HepG2 (cell line): ENCODE data around the gene SLC16A3. TPM values are rescaled to one million over a fixed set of nuclear protein-coding genes. Genes with fewer than 3 reads are reported as not detected.
A peak's percentile ranks its signal among the peaks of the same experiment; 100 is the strongest.

Experiments used
- DR1 ChIP-seq: sonication (generic); formaldehyde crosslinking; IDR thresholded peaks from 2 replicates; pipeline ENCODE4 v1.8.0; 2021; ENCODE audit warnings: mild to moderate bottlenecking, missing genetic modification reagents, inconsistent platforms
- HIC2 ChIP-seq: sonication (generic); formaldehyde crosslinking; IDR thresholded peaks from 2 replicates; pipeline ENCODE4 v1.9.0; 2022; ENCODE audit warnings: low read depth, missing genetic modification reagents
- HMGXB3 ChIP-seq: sonication (generic); formaldehyde crosslinking; IDR thresholded peaks from 2 replicates; pipeline ENCODE4 v1.4.0; 2020; ENCODE audit warnings: missing genetic modification reagents, borderline replicate concordance
- PATZ1 ChIP-seq: sonication (generic); formaldehyde crosslinking; IDR thresholded peaks from 2 replicates; pipeline ENCODE4 v1.4.0; 2020; ENCODE audit warnings: missing genetic modification reagents
- PRPF4 ChIP-seq: fragments of 200-400 bp; formaldehyde crosslinking; IDR thresholded peaks from 2 replicates; pipeline ENCODE4 v1.6.1; 2016; ENCODE audit warnings: low read length, low read depth; ENCODE audit not compliant: poor library complexity, severe bottlenecking
- ZBTB38 ChIP-seq: sonication (generic); formaldehyde crosslinking; IDR thresholded peaks from 2 replicates; pipeline ENCODE4 v1.5.1; 2020; ENCODE audit warnings: mild to moderate bottlenecking, missing genetic modification reagents
- ZNF652 ChIP-seq: IDR thresholded peaks from 2 replicates; pipeline ENCODE4 v1.6.1; 2016; ENCODE audit warnings: low read depth, borderline replicate concordance
- polyA plus RNA-seq, 8 experiments: library from polyadenylated mRNA; depleted of rRNA in 3 of 8; stranded (reverse) in 7 of 8; unstranded in 1 of 8; fragments of >200 nt; fragmentation: Illumina TruSeq in 4 of 8; extraction: Trizol in 4 of 8; gene quantifications; 2 replicates each; pipeline versions ENCODE4 v1.2.1 to v1.2.3, GENCODE V29; 2011 to 2016; ENCODE audit warnings: low read depth in 4 of 8, missing spikeins in 1 of 8, mixed read lengths in 1 of 8; ENCODE audit not compliant: insufficient read depth in 1 of 8
- total RNA-seq, 5 experiments: library from RNA; depleted of rRNA; stranded (reverse); fragments of >200 nt; fragmentation: Illumina TruSeq; extraction: Trizol; gene quantifications; 2 replicates each; pipeline ENCODE4 v1.2.3, GENCODE V29; 2016; ENCODE audit warnings: low read depth in 1 of 5
- TF ChIP-seq, protein P1 (sequence below): sonication (generic); formaldehyde crosslinking; IDR thresholded peaks from 2 replicates; pipeline ENCODE4 v1.5.1; 2020; ENCODE audit warnings: missing genetic modification reagents, mild to moderate bottlenecking, borderline replicate concordance
- TF ChIP-seq, protein P2 (sequence below): sonication (generic); formaldehyde crosslinking; IDR thresholded peaks from 2 replicates; pipeline ENCODE4 v1.8.0; 2022; ENCODE audit warnings: missing genetic modification reagents, low read depth, mild to moderate bottlenecking, borderline replicate concordance
- TF ChIP-seq, protein P3 (sequence below): sonication (generic); formaldehyde crosslinking; IDR thresholded peaks from 2 replicates; pipeline ENCODE4 v1.5.0; 2020; ENCODE audit warnings: mild to moderate bottlenecking, missing genetic modification reagents
- TF ChIP-seq, protein P4 (sequence below): IDR thresholded peaks from 2 replicates; pipeline ENCODE4 v1.6.1; 2012; ENCODE audit warnings: low read length, improper control_type of control experiment

The SLC16A3 gene
- total and polyA plus RNA-seq, 2 of the 13 experiments (the other 11 are each of a cell fraction or from before 2014, with no cell fraction given): 242 to 349 TPM

DNA sequence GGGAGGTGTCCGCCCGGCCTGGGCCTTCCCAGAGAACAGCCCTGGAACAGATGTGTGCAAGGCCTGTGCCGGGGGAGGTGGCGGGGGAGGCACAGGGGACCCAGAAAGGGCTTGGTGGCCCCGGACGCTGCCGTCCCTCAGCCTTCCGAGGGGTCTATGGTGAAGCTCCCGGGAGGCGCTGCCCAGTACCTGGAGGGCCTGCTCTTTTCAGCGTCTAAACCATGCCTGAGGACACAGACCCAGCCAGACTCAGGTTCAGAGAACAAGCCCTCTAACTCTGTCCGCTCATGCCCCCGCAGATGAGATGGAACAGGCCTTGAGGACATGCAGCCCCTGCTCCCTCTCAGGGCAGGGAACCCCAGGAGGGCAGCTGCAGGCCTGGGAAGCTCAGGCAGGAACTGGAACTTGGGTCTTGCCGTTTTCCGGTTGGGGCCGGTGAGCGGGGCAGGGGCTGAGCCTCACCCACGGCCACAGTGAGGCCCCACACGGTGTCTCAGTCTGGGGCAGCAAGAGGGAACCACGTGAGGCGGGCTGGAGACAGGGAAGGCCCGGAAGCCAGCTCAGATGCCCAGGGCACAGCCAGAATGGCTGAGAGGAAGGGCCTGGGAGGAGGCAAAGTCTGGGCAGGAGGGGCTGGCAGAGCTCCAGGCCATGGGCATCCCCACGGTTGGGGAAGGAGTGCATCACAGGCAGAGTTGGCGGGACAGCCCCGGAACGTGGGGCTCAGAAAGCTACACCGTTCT lies 12.5 kb downstream of the SLC16A3 start (continued):
- TF ChIP-seq, protein P1, sequence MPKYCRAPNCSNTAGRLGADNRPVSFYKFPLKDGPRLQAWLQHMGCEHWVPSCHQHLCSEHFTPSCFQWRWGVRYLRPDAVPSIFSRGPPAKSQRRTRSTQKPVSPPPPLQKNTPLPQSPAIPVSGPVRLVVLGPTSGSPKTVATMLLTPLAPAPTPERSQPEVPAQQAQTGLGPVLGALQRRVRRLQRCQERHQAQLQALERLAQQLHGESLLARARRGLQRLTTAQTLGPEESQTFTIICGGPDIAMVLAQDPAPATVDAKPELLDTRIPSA (CRISPR knock-in tag): no peak
- TF ChIP-seq HMGXB3 (CRISPR knock-in tag) (peak; percentile 43; the same call in 1 of the 2 replicates), ZNF652 (CRISPR knock-in tag) (0 out of 2 replicates have a peak, but pooled peaks have one; percentile 43), PRPF4 (no peak), DR1 (0 out of 2 replicates have a peak, but pooled peaks have one; percentile 44), HIC2 (CRISPR knock-in tag) (peak; percentile 98), PATZ1 (CRISPR knock-in tag) (0 out of 2 replicates have a peak, but pooled peaks have one; percentile 32), ZBTB38 (CRISPR knock-in tag) (peak; percentile 85)
- TF ChIP-seq, protein P2, sequence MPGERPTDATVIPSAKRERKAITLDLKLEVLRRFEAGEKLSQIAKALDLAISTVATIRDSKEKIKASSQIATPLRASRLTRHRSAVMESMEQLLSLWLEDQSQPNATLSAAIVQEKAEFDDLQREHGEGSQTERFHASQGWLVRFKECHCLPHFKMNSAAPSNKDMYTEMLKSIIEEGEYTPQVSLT: no peak
- TF ChIP-seq, protein P3, sequence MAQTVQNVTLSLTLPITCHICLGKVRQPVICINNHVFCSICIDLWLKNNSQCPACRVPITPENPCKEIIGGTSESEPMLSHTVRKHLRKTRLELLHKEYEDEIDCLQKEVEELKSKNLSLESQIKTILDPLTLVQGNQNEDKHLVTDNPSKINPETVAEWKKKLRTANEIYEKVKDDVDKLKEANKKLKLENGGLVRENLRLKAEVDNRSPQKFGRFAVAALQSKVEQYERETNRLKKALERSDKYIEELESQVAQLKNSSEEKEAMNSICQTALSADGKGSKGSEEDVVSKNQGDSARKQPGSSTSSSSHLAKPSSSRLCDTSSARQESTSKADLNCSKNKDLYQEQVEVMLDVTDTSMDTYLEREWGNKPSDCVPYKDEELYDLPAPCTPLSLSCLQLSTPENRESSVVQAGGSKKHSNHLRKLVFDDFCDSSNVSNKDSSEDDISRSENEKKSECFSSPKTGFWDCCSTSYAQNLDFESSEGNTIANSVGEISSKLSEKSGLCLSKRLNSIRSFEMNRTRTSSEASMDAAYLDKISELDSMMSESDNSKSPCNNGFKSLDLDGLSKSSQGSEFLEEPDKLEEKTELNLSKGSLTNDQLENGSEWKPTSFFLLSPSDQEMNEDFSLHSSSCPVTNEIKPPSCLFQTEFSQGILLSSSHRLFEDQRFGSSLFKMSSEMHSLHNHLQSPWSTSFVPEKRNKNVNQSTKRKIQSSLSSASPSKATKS (CRISPR knock-in tag): no peak
- TF ChIP-seq, protein P4, sequence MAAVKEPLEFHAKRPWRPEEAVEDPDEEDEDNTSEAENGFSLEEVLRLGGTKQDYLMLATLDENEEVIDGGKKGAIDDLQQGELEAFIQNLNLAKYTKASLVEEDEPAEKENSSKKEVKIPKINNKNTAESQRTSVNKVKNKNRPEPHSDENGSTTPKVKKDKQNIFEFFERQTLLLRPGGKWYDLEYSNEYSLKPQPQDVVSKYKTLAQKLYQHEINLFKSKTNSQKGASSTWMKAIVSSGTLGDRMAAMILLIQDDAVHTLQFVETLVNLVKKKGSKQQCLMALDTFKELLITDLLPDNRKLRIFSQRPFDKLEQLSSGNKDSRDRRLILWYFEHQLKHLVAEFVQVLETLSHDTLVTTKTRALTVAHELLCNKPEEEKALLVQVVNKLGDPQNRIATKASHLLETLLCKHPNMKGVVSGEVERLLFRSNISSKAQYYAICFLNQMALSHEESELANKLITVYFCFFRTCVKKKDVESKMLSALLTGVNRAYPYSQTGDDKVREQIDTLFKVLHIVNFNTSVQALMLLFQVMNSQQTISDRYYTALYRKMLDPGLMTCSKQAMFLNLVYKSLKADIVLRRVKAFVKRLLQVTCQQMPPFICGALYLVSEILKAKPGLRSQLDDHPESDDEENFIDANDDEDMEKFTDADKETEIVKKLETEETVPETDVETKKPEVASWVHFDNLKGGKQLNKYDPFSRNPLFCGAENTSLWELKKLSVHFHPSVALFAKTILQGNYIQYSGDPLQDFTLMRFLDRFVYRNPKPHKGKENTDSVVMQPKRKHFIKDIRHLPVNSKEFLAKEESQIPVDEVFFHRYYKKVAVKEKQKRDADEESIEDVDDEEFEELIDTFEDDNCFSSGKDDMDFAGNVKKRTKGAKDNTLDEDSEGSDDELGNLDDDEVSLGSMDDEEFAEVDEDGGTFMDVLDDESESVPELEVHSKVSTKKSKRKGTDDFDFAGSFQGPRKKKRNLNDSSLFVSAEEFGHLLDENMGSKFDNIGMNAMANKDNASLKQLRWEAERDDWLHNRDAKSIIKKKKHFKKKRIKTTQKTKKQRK: no peak
